ENCODE results near the gene ZBTB6.

Gene ZBTB6

GRCh38 chr9:122912964-122913673 is at the start of gene ZBTB6:
TSS of gene ZBTB6 (minus strand) at chr9:122913323. CDS start at chr9:122912072, 1,251 bp downstream.
- peak; percentile 38 for DNase-seq (ENCODE audit: low read depth)

- no peak for DNase-seq (ENCODE audit: low read depth)
Measured at GRCh38 chr9:122961139-122961538, 48.0 kb upstream of the ZBTB6 start.

DNA sequence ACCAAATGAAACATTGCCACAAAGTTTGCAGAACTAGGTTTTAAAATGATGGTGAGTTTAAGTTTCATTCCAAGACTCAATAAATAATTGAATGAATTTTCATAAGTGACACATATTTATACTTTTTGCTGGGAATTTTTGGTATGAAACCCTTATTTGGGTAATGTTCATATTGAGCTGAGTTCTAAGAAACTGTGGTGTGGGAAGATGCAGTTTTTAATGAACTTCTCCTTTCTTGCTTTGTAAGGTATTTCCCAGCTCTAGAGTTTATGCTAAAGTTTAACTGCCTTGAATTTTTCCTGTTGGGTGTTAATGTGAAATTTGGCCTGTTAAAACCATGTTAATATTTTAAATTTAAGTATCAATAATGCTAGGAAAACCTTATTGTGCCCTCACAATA is 42.8 kb upstream of the ZBTB6 start:
- no peak for DNase-seq (ENCODE audit: low read depth)

DNA sequence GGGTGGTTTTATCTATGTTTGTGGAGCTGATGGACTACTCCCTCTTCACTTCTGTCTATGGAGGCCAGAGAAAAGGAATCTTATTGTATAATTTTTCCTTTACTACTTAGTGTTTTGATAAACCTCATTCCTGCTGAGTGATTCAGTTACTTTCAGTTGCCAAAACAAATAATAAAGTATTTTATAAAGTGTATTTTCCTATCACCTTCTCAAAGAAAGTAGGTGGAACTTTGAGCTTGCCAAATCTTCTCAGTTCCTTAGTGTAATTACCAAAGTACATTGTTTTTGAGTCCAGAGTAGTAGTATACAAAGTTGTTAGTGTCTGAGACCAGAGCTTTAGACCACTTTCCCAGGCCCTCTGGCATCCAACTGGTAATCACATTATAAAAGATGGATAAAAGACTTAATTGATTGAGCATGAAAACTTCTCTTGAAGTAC is 41.1 kb upstream of the ZBTB6 start:
- no peak for DNase-seq (ENCODE audit: low read depth)

- DNase-seq (ENCODE audit: low read depth): no peak
Measured at GRCh38 chr9:122951056-122951455, 37.9 kb upstream of the ZBTB6 start.

GRCh38 chr9:122950263-122950662 is 37.1 kb upstream of the ZBTB6 start:
- no peak for DNase-seq (ENCODE audit: low read depth)

DNA sequence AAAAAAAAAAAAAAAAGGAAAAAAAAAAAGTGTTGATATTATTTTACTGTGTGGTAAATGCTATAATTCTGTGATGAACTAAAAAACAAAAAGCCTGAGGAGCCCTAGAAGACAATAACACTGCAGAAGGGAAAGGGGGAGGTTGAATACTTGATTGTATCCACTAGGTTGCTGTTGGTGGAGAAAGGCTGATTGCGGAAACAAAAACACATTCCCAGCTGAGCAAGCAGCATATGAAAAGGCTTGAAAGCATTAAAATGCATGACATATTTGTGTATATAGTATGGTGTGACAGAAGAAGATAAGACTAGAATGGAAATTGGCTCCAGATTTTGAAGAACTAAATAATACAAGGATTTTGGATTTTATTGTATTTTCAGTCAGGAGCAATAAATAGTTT is 36.6 kb upstream of the ZBTB6 start:
- no peak for DNase-seq (ENCODE audit: low read depth)

GRCh38 chr9:122948313-122948712 is 35.2 kb upstream of the ZBTB6 start:
- DNase-seq (ENCODE audit: low read depth): no peak

DNA sequence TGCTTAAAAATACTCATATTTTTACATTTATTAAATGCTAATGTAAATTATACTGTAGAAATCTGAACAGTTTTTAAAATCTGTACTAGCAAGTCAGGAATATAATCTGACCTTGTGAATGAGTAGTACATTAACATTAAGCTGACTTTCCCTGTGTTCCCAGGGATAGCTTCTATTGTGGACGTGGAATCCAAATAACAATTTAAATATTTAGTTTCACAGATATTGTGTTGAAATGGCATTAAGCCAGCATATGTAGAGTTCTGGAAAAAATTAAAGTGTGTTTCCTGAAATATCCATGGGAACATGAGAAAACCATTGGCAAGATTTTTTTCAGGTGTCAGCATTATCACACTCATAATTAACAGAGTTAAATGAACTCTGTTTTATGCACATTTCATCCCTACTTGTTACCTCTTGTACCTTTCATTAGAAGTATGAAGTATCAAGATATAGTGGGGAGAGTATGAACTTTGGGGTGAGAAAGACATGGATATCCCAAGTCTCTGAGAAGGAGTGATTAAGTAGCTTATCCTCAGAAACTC is 33.4 kb upstream of the ZBTB6 start:
- no peak for DNase-seq (ENCODE audit: low read depth)

DNA sequence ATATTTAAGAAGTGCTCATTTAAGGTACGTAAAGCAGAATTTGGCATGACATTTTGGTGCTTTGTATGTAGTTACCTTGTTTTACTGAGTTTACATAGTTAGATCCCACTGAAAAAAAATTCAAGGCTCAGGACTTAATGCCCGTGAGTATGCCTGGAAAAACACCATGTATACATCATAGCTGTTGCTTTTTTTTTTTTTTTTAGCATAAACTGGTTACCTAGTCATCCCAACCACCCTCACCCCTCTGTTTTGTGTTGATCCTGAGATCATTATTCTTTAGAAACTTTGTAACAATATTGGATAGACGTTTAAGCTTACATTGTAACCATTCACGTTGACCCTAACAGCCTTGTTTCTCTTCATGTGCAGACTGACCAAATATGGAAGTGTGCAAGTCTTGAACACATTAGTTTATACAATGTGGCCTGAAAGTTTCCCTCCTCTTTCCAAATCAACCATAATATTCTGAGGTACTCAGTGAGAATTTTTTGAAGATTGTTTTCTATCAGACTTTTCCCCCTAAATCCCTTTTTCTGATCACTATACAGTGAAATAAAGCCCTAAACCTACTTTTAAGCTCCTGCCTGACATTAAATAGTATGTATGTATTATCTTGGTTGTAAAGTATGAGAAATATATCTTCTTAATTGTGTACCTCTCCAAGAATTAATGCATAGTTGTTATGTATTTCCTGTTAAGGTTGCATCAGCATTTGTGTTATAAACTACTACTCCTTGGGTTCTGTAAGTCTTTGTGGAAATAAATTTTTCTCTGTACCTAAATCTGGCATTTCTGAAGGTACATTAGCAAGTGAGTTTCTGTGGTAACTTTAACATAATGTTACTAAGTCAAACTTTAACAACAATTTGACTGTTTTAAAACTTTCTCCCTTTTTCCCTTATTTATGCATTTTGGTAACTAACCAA is 32.1 kb upstream of the ZBTB6 start:
- DNase-seq (ENCODE audit: low read depth): no peak

DNA sequence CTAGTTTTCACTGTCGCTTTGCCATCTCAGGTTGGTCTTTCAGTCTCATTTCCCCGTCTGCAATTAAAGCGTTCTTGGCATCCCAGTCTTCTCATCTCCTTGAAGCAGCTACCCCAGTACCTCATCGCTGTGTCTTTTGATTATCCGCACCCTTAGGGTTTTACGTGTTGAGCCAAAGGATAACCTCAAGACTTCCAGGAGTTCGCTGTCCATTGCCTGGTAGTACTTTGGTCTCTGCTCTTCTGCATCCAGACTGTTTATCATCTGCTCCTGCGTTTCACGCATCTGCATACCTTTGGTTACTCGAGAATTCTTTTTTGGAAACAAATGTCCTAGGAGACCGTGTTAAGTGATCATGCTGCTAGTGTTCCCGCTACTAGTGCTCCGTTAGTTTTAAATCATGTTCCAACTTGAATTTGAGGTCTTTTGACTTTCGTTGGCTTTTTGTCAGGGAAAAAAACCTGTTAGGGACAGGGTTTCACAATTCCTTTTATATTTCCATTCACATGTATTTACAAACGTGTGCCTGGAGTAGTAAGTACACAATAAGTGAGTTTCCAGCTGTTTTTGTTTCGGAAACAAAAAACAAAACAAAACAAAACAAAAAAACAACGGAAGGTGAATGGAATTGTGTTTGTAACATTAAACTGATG is 28.6 kb upstream of the ZBTB6 start:
- DNase-seq (ENCODE audit: low read depth): no peak

DNA sequence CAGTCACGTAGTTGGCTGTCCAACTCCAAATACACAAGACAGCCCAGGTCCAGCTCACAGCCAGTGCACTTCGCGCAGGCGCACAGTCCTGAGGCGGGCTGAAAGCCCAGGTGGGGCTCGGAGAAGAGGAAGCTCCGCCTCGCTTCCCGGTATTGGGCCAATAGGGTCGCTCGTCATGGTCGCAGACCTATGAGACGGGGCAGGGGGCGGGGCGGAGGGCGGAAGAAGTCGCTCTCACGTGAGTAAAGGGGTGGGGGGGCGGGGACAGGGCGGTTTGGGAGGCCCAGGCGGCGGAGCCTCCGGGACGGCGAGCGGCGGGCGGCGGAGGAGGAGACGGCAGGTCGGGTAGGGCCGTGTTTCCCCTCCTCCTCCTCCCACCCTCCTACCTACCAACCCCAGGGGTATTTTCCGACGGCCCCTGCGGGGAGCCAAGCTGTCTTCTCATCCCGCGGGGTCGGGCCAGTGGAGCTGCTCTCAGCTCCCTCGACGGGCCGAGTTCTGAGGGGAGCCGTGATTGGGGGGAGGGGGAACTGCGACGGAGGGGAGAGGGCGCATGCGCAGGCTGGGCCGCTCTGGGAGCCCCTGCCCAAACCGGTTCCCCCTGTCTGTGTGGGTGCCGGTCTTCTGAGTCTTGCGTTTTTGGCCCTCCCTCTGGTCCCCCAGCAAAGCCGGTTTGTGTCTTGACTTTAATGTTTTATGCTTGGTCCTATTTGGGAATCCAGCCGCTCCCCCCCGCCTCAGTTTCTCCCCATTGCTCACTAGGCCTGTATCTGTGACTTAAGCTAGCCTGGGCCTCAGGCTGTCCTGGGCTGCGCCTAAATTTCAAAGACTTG is 27.8 kb upstream of the ZBTB6 start, which contains the start of gene RABGAP1:
TSS of gene RABGAP1 (plus strand) at position 272 of the 833 bp plus-strand sequence. CDS start 16,040 bp downstream, outside the sequence.
- peak; percentile 96 for DNase-seq (ENCODE audit: low read depth)

DNA sequence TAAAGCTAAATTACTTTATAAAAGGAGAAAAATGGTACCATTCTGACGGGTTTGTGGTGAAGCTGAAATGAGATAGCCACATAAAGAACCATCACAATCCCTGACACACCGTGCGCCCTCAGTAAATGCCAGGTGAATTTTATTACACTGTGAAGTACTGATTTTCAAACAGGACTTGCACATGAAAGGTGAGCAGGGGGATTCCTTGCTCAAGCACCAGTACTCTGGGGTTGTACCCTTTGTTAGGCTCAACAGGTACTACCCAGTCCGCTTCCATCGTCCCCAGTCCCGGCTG is 27.3 kb upstream of the ZBTB6 start:
- no peak for DNase-seq (ENCODE audit: low read depth)

DNA sequence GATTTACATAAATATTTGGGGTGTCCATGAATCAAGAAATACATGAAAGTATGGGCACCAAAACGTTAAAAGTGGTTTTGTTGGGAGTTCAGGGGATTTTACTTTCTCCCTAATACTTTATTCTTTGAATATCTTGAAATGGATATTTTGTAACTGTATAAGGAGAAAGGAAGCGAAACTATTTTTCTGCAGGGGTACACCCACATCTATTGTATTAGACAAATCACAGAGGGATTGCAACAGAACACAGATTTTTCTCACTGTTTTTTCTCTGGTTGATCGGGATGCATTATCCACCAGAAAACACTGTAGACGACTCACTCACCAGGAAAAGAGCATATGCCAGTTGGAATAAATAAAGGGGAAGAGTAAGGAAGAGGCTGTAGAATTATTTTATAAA is 26.5 kb upstream of the ZBTB6 start:
- no peak for DNase-seq (ENCODE audit: low read depth)

- no peak for DNase-seq (ENCODE audit: low read depth)
Measured at GRCh38 chr9:122936883-122937282, 23.8 kb upstream of the ZBTB6 start.

- DNase-seq (ENCODE audit: low read depth): no peak
Measured at GRCh38 chr9:122936464-122936863, 23.3 kb upstream of the ZBTB6 start.

GRCh38 chr9:122931226-122932121 is 18.4 kb upstream of the ZBTB6 start, which contains the start of gene ZBTB26:
TSS of gene ZBTB26 (minus strand) at chr9:122931512. CDS start at chr9:122919934, 11,578 bp downstream.
- peak; percentile 87 for DNase-seq (ENCODE audit: low read depth)

DNA sequence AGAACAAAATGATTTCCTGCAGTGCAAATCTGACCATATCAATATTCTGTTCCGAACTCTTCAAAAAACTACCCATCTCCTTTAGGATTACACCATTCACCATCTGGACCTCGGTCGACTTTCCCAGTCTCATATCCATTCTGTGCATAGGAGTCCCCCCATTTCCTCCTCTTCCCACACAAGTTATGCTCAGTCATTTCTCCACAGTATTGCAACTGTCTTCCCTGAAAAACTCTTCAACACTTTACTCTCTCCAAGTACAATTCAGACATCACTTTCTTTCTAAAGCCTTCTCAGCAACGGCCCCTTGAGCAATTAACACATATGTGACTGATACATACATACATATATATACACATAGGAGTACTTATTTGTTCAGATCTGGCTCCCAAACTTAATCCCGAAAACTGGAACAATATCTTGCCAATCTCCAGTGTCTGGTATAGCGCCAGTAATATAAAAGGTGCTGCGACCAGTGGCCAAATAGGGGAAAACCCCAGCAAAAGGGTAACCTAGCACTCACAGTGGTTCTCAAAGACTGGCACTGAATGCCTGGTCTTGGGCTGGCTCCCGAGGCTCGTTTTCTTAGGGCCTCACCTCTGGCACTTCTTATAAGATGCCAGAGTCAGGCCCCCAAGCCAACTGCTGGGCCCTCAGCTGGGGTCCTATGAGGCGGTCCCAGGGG is 17.6 kb upstream of the ZBTB6 start:
- DNase-seq (ENCODE audit: low read depth): peak; percentile 25

DNA sequence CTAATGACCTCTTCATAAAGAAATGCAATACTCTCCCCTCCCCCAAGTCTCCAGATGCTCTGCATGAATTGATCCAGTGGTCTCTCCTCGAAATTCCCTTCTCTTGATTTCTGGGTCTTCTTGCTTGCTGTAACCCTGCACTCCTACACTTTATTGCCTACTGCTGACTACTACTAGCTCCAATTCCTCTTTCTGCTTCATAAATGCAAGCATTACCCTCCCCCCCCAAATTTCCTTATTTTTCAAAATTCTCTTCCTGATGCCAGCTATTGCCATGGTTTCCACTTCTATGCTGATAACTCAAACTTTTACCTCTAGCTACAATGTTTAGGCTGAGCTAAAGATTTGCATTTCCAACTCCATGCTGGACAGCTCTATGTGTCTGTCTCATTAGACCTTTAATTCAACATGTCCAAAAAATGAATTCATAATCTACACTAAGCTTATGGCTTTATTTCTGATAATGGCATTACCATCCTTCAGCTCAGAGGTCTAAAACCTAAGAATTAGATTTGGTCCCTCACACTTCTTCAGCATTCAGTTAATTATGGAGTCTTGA is 16.8 kb upstream of the ZBTB6 start:
- DNase-seq (ENCODE audit: low read depth): no peak
